RPMI8226 (cell line): ENCODE results near the gene DSP.

Experiments
- DNase-seq: peaks from one replicate; pipeline ENCODE4 v3.0.0-alpha.2; 2015

DSP gene, protein sequence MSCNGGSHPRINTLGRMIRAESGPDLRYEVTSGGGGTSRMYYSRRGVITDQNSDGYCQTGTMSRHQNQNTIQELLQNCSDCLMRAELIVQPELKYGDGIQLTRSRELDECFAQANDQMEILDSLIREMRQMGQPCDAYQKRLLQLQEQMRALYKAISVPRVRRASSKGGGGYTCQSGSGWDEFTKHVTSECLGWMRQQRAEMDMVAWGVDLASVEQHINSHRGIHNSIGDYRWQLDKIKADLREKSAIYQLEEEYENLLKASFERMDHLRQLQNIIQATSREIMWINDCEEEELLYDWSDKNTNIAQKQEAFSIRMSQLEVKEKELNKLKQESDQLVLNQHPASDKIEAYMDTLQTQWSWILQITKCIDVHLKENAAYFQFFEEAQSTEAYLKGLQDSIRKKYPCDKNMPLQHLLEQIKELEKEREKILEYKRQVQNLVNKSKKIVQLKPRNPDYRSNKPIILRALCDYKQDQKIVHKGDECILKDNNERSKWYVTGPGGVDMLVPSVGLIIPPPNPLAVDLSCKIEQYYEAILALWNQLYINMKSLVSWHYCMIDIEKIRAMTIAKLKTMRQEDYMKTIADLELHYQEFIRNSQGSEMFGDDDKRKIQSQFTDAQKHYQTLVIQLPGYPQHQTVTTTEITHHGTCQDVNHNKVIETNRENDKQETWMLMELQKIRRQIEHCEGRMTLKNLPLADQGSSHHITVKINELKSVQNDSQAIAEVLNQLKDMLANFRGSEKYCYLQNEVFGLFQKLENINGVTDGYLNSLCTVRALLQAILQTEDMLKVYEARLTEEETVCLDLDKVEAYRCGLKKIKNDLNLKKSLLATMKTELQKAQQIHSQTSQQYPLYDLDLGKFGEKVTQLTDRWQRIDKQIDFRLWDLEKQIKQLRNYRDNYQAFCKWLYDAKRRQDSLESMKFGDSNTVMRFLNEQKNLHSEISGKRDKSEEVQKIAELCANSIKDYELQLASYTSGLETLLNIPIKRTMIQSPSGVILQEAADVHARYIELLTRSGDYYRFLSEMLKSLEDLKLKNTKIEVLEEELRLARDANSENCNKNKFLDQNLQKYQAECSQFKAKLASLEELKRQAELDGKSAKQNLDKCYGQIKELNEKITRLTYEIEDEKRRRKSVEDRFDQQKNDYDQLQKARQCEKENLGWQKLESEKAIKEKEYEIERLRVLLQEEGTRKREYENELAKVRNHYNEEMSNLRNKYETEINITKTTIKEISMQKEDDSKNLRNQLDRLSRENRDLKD (N-terminal part only)

DNA sequence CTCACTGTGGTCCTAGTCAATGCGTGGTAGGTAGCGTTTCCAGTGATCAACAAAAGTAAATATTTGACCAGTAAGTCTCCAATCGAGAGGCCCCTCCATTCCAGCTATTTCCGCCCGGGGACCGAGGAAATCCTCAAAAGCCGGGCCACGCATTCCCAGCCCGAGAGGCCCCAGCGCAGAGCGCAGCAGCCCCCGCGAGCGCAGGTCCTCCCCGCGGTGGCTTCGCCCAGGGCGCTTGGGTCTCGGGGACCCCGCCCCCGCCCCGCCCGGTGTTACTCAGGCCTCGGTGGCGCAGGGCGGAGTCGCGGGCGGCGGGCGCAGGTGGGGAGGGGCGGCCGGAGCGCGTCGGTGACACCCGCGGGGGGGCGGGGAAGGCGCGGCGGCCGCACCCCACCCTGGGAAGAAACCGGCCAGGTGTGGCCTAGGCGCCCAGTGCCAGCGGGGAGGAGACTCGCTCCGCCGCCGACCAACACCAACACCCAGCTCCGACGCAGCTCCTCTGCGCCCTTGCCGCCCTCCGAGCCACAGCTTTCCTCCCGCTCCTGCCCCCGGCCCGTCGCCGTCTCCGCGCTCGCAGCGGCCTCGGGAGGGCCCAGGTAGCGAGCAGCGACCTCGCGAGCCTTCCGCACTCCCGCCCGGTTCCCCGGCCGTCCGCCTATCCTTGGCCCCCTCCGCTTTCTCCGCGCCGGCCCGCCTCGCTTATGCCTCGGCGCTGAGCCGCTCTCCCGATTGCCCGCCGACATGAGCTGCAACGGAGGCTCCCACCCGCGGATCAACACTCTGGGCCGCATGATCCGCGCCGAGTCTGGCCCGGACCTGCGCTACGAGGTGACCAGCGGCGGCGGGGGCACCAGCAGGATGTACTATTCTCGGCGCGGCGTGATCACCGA is at the start of gene DSP:
TSS of gene DSP (plus strand) at position 497 of the 890 bp plus-strand sequence. CDS start at position 742, 245 bp downstream.
- peak; percentile 93 for DNase-seq

DNA sequence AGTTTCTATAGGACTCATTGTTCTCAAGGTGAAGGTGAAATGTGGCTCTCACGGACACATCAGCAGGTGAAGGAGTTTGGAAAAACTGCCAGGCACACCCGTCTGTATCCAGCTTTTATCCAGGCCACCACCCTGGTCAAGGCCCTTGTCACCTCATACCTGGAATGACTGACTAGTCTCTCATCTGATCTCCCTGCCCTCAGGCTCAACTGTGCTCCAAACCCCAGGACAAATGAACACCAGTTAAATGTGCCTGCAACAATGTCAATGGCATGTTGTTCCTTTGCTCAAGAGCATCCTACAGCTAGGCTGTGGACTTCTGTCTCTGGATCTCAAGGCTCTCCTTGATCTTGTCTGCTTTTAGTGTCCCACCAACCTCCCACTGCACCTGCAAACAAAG is 47.6 kb upstream of the DSP start:
- DNase-seq = no peak

DNA sequence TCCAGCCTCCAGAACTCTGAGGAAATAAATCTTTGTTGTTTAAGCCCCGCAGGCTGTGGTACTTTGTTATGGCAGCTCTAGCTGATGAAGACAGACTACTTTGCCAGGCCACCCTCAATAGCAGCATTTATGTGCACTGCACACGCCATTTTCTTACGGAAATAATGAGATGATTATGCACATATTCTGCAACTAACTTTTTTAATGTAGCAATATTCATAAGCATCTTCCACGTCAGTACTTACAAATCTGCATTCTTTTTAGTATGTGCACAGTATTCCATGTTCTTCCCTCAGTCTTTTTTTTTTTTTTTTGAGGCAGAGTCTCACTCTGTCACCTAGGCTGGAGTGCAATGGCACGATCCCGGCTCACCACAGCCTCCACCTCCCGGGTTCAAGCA is 46.8 kb upstream of the DSP start:
- DNase-seq = no peak

DNA sequence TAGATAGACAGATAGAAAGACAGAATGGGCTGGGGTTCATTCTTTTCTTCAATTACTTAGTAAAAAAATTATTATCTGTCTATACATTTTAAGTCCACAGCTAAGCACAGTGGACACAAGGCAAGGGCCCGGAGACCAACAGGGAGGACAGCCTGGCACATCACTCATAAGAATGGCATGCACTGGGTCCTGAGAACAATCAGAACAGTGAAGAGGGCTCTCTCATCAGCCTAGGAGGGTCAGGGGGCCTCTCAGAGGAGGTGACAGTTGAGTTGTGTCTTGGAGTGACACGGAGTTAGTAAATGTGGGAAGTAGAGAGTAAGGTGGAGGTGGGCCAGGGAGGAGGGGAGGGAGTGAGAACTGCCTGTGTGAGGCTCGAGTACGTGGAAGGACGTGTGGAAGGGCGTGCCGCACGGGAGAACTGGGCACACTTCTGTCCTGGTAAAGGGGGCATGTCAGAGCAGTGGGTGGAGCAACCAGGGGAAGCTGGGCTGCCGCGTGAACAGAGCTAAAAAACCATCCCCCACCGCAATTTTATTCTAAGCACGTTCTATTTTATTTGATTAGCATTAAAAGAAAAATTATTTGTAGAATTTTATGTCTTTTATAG is 45.1 kb upstream of the DSP start:
- no peak for DNase-seq

DNA sequence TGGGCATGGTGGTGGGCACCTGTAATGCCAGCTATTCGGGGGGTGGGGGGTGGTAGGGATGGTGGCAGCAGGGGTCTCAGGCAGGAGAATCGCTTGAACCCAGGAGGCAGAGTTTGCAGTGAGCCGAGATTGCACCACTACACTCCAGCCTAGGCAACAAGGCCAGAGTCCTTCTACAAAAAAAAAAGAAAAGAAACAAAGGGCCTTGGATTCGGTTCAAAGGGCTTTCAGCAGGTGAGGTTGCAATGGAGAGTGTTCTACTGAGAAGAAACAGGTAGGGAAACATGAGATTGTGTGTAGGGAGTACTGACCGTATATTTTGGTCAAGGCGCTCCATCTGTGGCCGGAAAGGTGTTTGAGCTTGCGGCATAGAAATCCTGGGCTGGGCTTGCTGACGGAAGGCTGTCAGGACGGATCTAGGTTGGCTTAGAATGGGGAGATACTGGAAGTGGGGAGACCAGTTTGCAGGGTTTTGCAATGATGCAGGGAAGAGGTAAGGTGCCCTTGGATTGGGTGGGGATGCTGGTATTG is 40.7 kb upstream of the DSP start:
- DNase-seq = no peak

DNA sequence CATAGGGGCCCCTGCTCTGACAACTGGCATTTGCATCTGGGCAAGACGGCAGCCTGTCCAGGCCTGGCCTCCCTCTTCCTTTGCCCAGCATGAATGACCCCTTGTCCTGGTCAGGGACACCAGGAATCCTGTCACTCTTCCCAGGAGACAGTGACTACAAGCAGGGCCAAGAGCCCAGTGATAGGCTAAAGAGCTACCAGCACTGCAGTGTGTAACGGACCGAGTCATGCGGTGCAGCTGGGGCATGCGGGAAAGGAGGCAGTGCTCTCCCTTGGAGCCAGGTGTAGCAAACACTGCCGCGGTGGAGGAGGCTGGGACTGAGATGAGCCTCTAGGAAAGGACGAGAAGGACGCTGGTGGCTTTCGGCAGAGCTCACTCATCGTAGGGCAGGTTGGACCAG is 38.7 kb upstream of the DSP start:
- DNase-seq = no peak

DNA sequence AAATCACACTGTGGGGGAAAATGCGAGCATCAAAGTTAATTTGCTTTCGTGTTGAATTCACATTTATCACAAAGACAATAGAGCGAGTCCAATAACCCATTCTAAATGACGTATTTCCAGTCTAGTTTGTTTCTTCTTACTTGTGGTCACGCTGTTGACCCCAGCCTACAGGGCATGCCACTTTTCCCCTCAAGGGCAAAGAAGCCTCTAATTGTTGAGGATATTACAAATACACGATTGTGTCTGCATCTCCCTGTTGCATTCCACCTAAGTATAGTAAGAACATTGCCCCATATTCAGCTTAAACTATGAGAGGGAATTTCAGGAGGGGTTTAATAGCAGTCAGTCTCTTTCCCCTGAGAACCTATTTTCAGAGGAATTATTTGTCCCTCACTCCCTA is 37.4 kb upstream of the DSP start:
- DNase-seq = no peak

DNA sequence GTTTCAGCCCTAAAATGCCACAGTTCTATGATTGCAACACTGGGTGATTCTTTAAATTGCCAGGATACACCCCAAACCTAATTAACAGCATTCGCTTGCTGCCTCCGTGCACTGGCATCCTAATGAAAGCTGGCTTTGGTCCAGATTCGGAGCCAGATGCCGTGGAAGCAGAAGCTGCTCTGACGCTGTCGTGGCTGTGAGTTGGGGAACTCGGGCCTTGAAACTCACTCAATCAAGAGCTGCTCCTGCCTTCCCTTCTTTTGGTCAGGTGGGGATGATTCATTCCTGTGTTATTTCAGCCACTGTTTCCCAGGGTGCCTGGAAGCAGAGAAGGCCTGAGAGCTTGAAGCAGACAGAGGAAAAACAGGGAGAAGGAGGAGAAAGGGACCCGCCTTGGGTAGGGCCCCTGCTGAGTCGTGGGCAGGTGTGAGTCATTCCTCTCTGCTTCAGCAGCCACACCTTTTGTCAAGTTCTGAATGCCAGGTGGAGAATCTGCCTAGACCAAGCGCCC is 36.2 kb upstream of the DSP start:
- peak; percentile 96 for DNase-seq

DNA sequence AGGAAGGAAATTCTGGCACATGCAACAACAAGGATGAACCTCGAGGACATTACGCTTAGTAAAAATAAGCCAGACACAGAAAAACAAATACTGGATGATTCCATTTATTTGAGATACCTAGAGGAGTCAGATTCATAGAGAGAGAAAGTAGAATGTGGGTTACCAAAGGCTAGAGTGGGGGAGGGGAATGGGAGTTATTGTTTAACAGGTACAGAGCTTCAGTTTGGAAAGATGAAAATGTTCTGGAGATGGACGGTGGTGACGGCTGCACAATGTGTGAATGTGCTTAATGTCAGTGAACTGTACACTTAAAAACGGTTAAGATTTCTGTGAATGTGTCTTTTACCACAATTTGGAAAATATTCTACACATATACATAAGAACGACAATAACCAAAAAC is 33.9 kb upstream of the DSP start:
- no peak for DNase-seq

DNA sequence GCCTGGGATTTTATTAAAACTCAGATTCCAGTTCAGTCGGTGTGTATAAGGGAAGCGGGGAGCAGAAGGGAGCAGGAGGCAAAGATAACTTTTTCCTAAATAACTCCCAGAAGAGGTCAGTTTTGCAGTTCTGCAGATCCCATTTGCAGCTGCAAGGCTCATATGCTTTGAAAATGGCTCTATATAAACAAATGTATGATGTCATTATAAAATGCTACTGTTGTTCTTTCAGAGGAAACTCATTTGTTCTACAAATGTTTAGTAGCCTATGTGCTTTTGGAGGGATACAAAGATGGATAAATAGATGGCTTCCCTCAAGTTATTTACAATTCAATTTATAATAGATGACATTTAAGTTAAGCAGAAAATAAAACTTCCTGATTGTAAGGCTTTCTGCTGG is 29.2 kb upstream of the DSP start:
- DNase-seq = no peak

DNA sequence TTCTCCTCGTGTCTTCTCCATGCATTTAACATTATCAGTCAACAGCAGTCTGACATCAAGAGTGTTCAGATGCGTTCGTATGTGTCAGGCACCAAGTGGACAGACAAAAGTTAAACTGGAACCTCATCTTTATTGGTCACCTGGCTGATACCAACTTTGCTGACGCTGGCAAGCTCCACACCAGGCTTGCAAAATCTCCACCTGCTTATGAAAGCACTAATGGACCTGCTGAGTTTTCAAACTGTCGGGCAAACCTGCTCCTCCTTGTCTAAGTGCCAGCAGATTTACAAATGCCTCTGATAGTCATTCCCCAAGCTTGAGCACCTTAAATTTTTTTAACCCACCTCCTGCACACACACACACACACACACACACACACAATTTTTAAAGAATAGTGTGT is 27.9 kb upstream of the DSP start:
- DNase-seq = peak; percentile 96

DNA sequence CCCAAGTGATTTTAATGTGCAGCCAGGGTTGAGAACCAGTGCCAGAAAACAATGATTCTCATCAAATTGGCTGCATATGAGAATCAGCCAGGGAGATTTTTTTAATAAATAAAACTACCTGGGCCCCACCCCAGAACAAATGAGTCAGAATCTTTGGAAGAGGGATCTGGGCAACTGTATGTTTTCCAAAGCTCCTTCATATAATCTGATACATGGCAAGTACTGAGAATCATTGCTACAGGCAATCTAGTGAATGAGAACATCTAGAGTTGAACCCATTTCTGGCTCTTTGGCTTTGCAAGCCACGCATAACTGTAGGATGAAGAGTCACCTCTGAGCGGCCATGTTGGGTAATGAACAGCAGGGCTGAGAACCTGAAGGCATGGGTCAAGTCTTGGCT is 26.1 kb upstream of the DSP start:
- no peak for DNase-seq

DNA sequence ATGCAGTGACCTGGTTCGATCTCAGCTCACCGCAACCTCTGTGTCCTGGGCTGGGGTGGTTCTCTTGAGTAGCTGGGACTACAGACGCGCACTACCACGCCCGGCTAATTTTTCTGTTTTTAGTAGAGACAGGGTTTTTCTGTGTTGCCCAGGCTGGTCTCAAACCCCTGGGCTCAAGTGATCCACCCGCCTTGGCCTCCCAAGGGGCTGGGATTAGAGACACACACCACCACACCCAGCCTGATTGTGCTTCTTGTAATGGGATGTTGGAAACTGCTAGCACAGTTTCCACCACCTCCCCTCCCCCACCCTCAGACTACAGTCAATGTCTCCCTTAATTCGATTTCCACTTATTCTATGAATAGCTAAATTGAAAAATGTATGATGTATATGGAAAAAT is 22.6 kb upstream of the DSP start:
- no peak for DNase-seq

DNA sequence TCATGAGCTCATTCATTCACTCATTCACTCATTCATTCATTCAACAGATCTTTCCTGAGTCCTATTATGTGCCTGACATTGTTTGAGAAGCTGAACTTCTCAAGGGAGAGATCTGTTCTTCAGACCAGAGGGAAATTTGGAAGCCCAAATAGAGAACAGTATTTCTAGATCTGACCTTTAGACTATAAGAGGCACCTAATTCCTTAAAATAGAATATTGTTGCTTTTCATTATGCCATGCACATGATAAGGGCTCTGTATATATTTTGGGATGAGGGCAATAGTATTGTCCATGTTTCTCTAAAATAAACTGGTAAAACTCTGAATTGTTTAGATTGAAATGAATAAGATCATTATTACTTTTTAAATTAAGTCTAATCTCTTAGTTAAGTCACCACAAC is 18.6 kb upstream of the DSP start:
- DNase-seq = no peak

DNA sequence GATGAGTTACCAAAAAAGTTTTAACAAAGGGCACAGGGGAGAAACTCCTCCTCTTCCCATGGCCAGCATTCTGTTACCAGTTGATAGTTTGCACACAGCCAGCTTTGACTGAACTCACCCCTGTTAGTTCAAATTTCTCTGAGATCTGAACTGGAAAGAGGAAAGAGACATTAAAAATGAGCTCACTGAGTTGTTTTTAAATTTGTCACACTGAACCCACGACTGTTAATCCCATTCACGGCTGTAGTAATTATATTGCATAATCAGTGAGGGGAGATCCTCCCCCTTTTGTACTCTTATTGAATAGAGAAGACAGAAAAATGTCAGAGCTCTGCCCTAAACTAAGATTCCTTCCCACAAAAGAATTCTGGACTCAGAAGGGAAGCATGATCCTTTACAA is 17.5 kb upstream of the DSP start:
- no peak for DNase-seq

DNA sequence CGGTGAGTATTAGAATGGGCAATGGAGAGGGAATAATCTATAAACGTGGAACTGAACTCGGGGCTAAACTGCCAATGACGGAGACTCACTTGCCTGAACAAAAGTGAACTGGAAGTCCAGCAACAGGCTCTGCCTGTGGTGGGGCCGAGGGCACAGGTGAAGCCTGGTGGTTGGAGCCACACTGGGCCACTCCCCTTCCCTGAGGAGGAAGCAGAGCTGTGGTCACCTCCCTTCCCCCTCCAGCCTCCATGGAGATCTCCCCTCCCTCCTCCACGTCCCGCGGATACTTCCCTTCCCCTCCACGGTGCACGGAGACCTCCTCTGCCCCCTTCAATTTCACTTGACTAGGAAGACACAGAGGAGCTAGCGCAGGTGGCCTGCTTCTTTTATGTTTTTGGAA is 14.7 kb upstream of the DSP start:
- peak; percentile 42 for DNase-seq

DNA sequence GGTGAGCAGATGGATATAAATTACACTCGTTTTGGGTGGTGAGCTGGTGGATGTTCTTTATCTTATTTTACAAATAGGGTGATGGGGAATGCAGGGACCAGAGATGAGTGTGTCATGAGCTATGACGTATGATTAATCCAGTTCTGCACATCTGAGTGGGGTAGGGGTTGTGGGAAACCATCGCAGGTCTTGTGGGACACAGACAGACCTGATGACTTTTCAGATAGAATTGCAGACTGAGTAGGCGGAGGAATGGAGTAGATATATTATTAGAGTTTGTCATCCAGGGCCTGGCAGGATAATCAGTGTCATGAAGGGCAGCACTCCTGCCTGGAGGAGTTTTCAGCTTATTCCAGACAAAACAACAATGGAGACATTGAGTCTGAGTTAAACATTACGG is 12.9 kb upstream of the DSP start:
- no peak for DNase-seq

DNA sequence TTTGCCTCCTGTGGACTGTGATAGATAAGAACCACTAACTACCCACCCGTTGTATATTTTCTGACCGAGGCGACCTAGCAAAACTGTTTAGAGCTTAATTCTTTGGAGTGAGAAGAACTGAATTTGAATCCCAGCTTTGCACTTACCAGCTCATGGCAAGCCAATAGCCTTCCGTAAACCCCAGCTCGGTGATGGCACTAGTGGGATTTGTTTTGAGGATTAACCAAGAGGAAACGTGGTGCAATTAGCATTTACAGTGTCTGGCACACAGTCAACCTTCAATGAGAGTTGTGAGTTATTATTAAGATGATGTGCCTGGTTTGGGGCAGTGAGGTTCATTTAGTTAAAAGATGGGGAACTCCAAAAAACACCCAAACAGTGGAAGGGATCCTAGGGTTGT is 12.3 kb upstream of the DSP start:
- DNase-seq = no peak

DNA sequence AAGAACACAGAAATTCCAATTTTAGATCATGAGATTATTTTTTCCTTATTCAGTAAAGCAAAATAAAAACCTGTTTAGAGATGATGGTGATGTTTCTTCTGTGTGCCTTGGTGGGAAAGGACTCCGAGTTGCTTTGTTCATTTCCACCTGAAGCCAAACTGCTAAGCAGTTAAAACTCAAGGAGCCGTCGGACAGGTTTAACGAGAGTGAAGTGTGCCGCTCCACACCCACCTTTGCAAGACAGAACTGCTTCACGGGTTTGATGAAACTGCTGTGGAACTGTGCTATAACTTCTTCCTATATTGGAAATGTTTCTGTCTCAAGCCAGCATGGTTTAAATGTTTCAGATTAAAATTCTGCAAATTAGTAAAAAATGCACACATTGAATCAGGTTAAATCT is 9.2 kb upstream of the DSP start:
- DNase-seq = no peak

DNA sequence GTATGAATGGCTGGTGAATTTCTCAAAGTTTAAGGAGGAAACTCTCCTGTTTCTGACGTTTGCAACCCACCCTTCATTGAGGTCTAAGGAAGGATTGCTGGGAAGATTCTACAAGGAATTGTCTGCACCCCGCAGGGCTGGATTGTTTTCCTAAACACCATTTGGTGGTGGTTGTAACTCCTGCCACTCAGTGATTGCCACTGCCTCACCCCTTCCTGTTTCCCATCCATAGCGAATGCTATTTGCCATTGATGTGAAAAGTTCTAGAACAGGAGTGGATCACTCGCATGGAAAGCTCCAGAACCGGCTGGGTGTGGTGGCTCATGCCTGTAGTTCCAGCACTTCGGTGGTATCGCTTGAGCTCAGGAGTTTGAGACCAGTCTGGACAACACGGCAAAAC is 8.7 kb upstream of the DSP start:
- no peak for DNase-seq

DNA sequence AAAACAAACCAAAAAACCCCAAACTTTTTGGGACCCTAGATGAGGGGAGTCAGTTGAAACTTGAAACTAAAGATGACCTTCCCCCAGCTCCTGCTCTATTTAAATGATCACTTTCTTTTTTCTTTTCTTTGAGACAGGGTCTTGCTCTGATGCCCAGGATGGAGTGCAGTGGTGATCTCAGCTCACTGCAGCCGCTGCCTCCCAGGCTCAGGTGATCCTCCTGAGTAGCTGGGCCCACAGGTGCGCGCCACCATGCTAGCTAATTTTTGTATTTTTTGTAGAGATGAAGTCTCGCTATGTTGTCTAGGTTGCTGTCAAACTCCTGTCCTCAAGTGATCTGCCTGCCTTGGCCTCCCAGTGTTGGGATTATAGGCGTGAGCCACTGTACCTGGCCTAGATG is 7.3 kb upstream of the DSP start:
- no peak for DNase-seq
